Prostate gland (tissue), 2 donors: ENCODE results near the gene RNU7-1. TPM values are rescaled to one million over a fixed set of nuclear protein-coding genes. Genes with fewer than 3 reads are reported as not detected.

ENCODE experiments used
- DNase-seq: peaks from one replicate; pipeline ENCODE4 v3.0.0-alpha.2; 2019; ENCODE audit warnings: low spot score
- H3K27ac ChIP-seq, 2 donors: fragments of 200-600 bp; sonication (generic); 2 replicates each; pipeline ENCODE4 v1.5.1; 2017 to 2019
- H3K27me3 ChIP-seq: fragments of 200-600 bp; sonication (generic); replicated peaks from 2 replicates; pipeline ENCODE4 v1.5.1; 2019; ENCODE audit not compliant: insufficient read depth
- H3K36me3 ChIP-seq, 2 donors: fragments of 200-600 bp; sonication (generic); 1 replicate in 1 of 2; 2 replicates in 1 of 2; pipeline versions ENCODE4 v1.5.1 to v1.8.1; 2017 to 2019
- H3K4me1 ChIP-seq: fragments of 200-600 bp; sonication (generic); replicated peaks from 2 replicates; pipeline ENCODE4 v1.5.1; 2019
- H3K4me3 ChIP-seq, 2 donors: fragments of 200-600 bp; sonication (generic); 2 replicates each; pipeline ENCODE4 v1.5.1; 2017 to 2019
- H3K9me3 ChIP-seq: fragments of 200-600 bp; sonication (generic); 2 replicates; pipeline ENCODE4 v1.5.1; 2017
- POLR2A ChIP-seq: fragments of 450-650 bp; IDR thresholded peaks from one replicate; pipeline ENCODE4 v1.6.1; 2016; ENCODE audit warnings: antibody characterized with exemption, mild to moderate bottlenecking
- POLR2AphosphoS5 ChIP-seq: sonication (generic); formaldehyde crosslinking; IDR thresholded peaks from one replicate; pipeline ENCODE4 v1.6.1; 2017; ENCODE audit warnings: antibody characterized with exemption
- WGBS: methylation state at CpG from one replicate; pipeline ENCODE4 v1.1.5; 2018; 5-methylcytosine and 5-hydroxymethylcytosine counted together
- intact Hi-C: fragments of 100-400 bp; cut with DNase I; formaldehyde crosslinking; loops from one replicate; pipeline ENCODE4 v1.14.2; 2022
- total RNA-seq, 2 donors: library from RNA; depleted of rRNA; stranded (reverse); fragments of >200 nt; gene quantifications; one replicate each; pipeline ENCODE4 v1.1.0, GENCODE V29; 2016
- TF ChIP-seq, protein P1 (sequence below), 4 experiments: fragments of 200-600 bp in 2 of 4; fragments of 450-650 bp in 2 of 4; sonication (generic) in 2 of 4; IDR thresholded peaks; 1 replicate in 3 of 4; 2 replicates in 1 of 4; pipeline ENCODE4 v1.5.1; 2016 to 2019; ENCODE audit warnings: antibody characterized with exemption in 4 of 4, mild to moderate bottlenecking in 2 of 4, moderate library complexity in 2 of 4

The RNU7-1 gene
- total RNA-seq, 2 donors from 2014 or later: not detected

DNA sequence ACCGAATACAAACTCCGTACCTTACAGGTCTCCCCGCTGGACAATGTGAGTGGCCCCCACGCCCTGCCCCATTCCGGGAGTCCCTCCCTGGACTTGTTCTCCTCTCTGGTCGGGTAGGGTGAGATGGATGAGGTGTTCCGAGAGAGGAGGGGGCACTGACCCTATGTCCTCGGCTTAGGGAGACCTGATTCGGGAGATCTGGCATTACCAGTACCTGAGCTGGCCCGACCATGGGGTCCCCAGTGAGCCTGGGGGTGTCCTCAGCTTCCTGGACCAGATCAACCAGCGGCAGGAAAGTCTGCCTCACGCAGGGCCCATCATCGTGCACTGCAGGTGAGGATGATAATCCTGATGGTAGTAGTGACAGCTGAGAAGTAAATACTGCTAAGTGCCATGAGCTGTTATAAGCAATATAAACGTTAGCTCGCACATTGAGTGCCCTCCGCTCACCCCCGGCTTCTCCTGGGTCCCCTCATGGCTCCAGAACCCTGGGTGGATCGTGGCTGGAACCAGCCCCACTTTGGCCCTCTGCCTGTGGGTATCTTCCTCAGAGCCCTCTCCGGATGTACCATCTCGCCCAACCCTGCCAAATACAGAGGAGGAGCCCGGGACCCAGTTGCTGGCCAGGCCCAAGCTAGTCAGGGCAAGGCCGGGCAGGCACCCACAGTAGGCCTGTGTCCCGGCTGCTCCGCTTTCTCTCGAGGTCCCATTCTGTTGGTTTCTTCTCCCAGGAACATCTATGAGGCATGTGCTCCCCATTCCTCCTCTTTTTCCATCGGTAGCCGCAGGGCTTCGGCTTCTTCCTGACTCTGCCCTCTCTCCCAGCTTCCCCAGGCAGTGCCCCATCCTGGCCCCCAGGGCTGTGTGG is 14.4 kb downstream of the RNU7-1 start:
- Histone ChIP-seq H3K27me3 (no peaks in the 10 kb centered on the region), H3K4me1 (peaks cover 6% of the 10 kb centered on the region), H3K4me3 (no peak overlapping the region), H3K36me3 (no peaks in the 10 kb centered on the region), H3K27ac (no peak overlapping the region), H3K9me3 (no peaks in the 10 kb centered on the region)
- intact Hi-C loops: no loop called here
- 72% methylated on average over 28 of the region's 28 CpGs for whole genome bisulfite sequencing
- no peak for DNase-seq
- no peak for TF ChIP-seq POLR2AphosphoS5
- no peak for TF ChIP-seq POLR2A
- TF ChIP-seq, protein P1, sequence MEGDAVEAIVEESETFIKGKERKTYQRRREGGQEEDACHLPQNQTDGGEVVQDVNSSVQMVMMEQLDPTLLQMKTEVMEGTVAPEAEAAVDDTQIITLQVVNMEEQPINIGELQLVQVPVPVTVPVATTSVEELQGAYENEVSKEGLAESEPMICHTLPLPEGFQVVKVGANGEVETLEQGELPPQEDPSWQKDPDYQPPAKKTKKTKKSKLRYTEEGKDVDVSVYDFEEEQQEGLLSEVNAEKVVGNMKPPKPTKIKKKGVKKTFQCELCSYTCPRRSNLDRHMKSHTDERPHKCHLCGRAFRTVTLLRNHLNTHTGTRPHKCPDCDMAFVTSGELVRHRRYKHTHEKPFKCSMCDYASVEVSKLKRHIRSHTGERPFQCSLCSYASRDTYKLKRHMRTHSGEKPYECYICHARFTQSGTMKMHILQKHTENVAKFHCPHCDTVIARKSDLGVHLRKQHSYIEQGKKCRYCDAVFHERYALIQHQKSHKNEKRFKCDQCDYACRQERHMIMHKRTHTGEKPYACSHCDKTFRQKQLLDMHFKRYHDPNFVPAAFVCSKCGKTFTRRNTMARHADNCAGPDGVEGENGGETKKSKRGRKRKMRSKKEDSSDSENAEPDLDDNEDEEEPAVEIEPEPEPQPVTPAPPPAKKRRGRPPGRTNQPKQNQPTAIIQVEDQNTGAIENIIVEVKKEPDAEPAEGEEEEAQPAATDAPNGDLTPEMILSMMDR (IDR thresholded peaks at IDR 0.05): no peak

- no peaks in the 10 kb centered on the region for H3K27me3 ChIP-seq
- H3K27ac ChIP-seq: peak overlapping the region in 1 of 2 donors; percentile 26
- intact Hi-C loops: no loop called here
- no peaks in the 10 kb centered on the region for H3K9me3 ChIP-seq
- TF ChIP-seq POLR2A (no peak), POLR2AphosphoS5 (no peak)
- TF ChIP-seq, protein P1 (IDR thresholded peaks at IDR 0.05): no peak
- no peak overlapping the region for H3K4me3 ChIP-seq
- WGBS: 84% methylated on average over 10 of the region's 10 CpGs
- H3K4me1 ChIP-seq: peaks cover 6% of the 10 kb centered on the region
- H3K36me3 ChIP-seq: no peaks in the 10 kb centered on the region
- no peak for DNase-seq
Measured at GRCh38 chr12:6958609-6959057, 15.0 kb downstream of the RNU7-1 start.

GRCh38 chr12:6959058-6959804 is 15.6 kb downstream of the RNU7-1 start:
- Histone ChIP-seq H3K4me3 (no peak overlapping the region), H3K27ac (peak overlapping the region in 1 of 2 donors; percentile 26), H3K36me3 (no peaks in the 10 kb centered on the region), H3K27me3 (no peaks in the 10 kb centered on the region), H3K9me3 (no peaks in the 10 kb centered on the region), H3K4me1 (peaks cover 6% of the 10 kb centered on the region)
- intact Hi-C loops: no loop called here
- TF ChIP-seq POLR2A: no peak
- TF ChIP-seq POLR2AphosphoS5: no peak
- TF ChIP-seq, protein P1 (IDR thresholded peaks at IDR 0.05): no peak
- WGBS: 72% methylated on average over 23 of the region's 24 CpGs
- DNase-seq: no peak

DNA sequence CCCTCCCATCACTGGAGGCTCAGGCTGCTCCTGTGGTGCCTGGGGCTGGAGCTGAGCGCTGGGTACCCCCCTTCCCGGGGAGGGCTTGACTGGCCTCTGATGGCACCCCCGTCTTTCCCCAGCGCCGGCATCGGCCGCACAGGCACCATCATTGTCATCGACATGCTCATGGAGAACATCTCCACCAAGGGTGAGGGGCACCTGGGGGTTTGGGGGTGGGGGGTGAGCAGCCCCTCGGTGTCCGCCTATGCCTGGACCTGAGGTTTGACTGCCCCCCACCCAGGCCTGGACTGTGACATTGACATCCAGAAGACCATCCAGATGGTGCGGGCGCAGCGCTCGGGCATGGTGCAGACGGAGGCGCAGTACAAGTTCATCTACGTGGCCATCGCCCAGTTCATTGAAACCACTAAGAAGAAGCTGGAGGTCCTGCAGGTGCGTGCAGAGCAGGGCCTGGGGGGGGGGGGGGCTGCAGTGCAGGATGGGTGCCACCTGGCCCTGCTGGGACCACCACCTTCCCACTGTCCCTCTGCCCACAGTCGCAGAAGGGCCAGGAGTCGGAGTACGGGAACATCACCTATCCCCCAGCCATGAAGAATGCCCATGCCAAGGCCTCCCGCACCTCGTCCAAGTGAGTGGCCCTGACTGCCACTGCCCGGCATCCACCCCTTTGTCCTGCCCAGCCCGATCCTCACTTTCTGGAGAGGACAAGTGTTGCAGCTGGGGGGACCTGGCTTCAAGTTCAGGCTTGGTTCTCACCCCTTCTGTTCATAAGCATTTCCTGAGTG is 16.4 kb downstream of the RNU7-1 start:
- no peaks in the 10 kb centered on the region for H3K36me3 ChIP-seq
- 89% methylated on average over 18 of the region's 26 CpGs for WGBS
- TF ChIP-seq POLR2AphosphoS5 (no peak), POLR2A (no peak)
- TF ChIP-seq, protein P1 (IDR thresholded peaks at IDR 0.05): no peak
- no peak for DNase-seq
- peaks cover 9% of the 10 kb centered on the region for H3K4me1 ChIP-seq
- peak overlapping the region in 1 of 2 donors; percentile 98 for H3K27ac ChIP-seq
- H3K9me3 ChIP-seq: no peaks in the 10 kb centered on the region
- intact Hi-C loops: loop anchor here (10.0 kb wide), 1 partner anchor 85 kb away; the partner anchor contains the start of gene SPSB2
- H3K4me3 ChIP-seq: no peak overlapping the region
- H3K27me3 ChIP-seq: no peaks in the 10 kb centered on the region
